HG02798 (cell line): ENCODE measurements around the gene PBOV1.

Experiments
- ATAC-seq: cut with Tn5 transposase; IDR thresholded peaks from one replicate; pipeline ENCODE4 v1.9.1; 2021; ENCODE audit warnings: mild to moderate bottlenecking; ENCODE audit not compliant: unreplicated experiment, poor library complexity

PBOV1 gene

GRCh38 chr6:138206862-138207261 is 11.4 kb downstream of the PBOV1 start:
- ATAC-seq = no peak

GRCh38 chr6:138205437-138206094 is 12.7 kb downstream of the PBOV1 start:
- ATAC-seq = no peak

- no peak for ATAC-seq
Observed at GRCh38 chr6:138204792-138205384, 13.4 kb downstream of the PBOV1 start.

- no peak for ATAC-seq
Observed at GRCh38 chr6:138204303-138204702, 14.0 kb downstream of the PBOV1 start.

- no peak for ATAC-seq
Observed at GRCh38 chr6:138203315-138203714, 15.0 kb downstream of the PBOV1 start.

- no peak for ATAC-seq
Observed at GRCh38 chr6:138201836-138202235, 16.5 kb downstream of the PBOV1 start.

GRCh38 chr6:138198430-138199091 is 19.7 kb downstream of the PBOV1 start:
- ATAC-seq = no peak

GRCh38 chr6:138197570-138197969 is 20.7 kb downstream of the PBOV1 start:
- no peak for ATAC-seq

- ATAC-seq = no peak
Observed at GRCh38 chr6:138196122-138196738, 22.1 kb downstream of the PBOV1 start.

- ATAC-seq = no peak
Observed at GRCh38 chr6:138194287-138194686, 24.0 kb downstream of the PBOV1 start.

- no peak for ATAC-seq
Observed at GRCh38 chr6:138188278-138188941, 29.9 kb downstream of the PBOV1 start.

- no peak for ATAC-seq
Observed at GRCh38 chr6:138187156-138187555, 31.1 kb downstream of the PBOV1 start.

- no peak for ATAC-seq
Observed at GRCh38 chr6:138184230-138184629, 34.1 kb downstream of the PBOV1 start.

GRCh38 chr6:138183790-138184134 is 34.5 kb downstream of the PBOV1 start:
- no peak for ATAC-seq

- no peak for ATAC-seq
Observed at GRCh38 chr6:138182939-138183789, 35.1 kb downstream of the PBOV1 start.

GRCh38 chr6:138176652-138177232 is 41.5 kb downstream of the PBOV1 start:
- no peak for ATAC-seq

- ATAC-seq = no peak
Observed at GRCh38 chr6:138175596-138175995, 42.7 kb downstream of the PBOV1 start.
